Osteoblast (primary cell): ENCODE measurements around the gene NUDC. TPM values are rescaled to one million over a fixed set of nuclear protein-coding genes. Genes with fewer than 3 reads are reported as not detected.

ENCODE experiments used
- DNase-seq: peaks from one replicate; pipeline ENCODE4 v3.0.0; 2011; ENCODE audit warnings: low spot score, mixed read lengths; ENCODE audit not compliant: insufficient read length; ENCODE audit errors: missing footprints
- H2AFZ ChIP-seq: 2 replicates; pipeline ENCODE4 v1.6.0; 2011; ENCODE audit warnings: mild to moderate bottlenecking, low read length
- H3K27ac ChIP-seq: 2 replicates; pipeline ENCODE4 v1.5.1; 2011; ENCODE audit warnings: mild to moderate bottlenecking, low read depth, low read length, moderate library complexity
- H3K27me3 ChIP-seq: 2 replicates; pipeline ENCODE4 v1.6.0; 2012; ENCODE audit warnings: mild to moderate bottlenecking, control low read depth, inconsistent platforms, low read length, moderate library complexity; ENCODE audit not compliant: insufficient read depth
- H3K36me3 ChIP-seq: 2 replicates; pipeline ENCODE4 v1.5.1; 2011; ENCODE audit warnings: mild to moderate bottlenecking, low read length, control low read depth, moderate library complexity; ENCODE audit not compliant: insufficient read depth
- H3K4me1 ChIP-seq: 2 replicates; pipeline ENCODE4 v1.5.1; 2011; ENCODE audit warnings: mild to moderate bottlenecking, low read length, control low read depth, moderate library complexity; ENCODE audit not compliant: insufficient read depth
- H3K4me2 ChIP-seq: 2 replicates; pipeline ENCODE4 v1.6.0; 2011; ENCODE audit warnings: mild to moderate bottlenecking, low read length; ENCODE audit not compliant: insufficient read depth
- H3K4me3 ChIP-seq: fragments of 200-600 bp; sonication (generic); 3 replicates; pipeline ENCODE4 v1.5.1; 2012; ENCODE audit warnings: mild to moderate bottlenecking, low read length, inconsistent platforms; ENCODE audit not compliant: insufficient read depth
- H3K79me2 ChIP-seq: 2 replicates; pipeline ENCODE4 v1.6.0; 2012; ENCODE audit warnings: mild to moderate bottlenecking, low read length, control low read depth, inconsistent platforms; ENCODE audit not compliant: insufficient read depth
- H3K9me3 ChIP-seq: 2 replicates; pipeline ENCODE4 v1.5.1; 2011; ENCODE audit warnings: low read depth, low read length, control low read depth
- H4K20me1 ChIP-seq: 2 replicates; pipeline ENCODE4 v1.6.0; 2012; ENCODE audit warnings: mild to moderate bottlenecking, low read length, control low read depth; ENCODE audit not compliant: insufficient read depth
- total RNA-seq: library from RNA; depleted of rRNA; stranded (reverse); fragments of >200 nt; gene quantifications from 2 replicates; pipeline ENCODE4 v1.2.3, GENCODE V29; 2012
- TF ChIP-seq, protein P1 (sequence below): IDR thresholded peaks from 2 replicates; pipeline ENCODE4 v1.5.1; 2011; ENCODE audit warnings: mild to moderate bottlenecking, low read depth, low read length, moderate library complexity; ENCODE audit errors: extremely low read depth

The NUDC gene
- total RNA-seq, 1 donor = 15.9 TPM

DNA sequence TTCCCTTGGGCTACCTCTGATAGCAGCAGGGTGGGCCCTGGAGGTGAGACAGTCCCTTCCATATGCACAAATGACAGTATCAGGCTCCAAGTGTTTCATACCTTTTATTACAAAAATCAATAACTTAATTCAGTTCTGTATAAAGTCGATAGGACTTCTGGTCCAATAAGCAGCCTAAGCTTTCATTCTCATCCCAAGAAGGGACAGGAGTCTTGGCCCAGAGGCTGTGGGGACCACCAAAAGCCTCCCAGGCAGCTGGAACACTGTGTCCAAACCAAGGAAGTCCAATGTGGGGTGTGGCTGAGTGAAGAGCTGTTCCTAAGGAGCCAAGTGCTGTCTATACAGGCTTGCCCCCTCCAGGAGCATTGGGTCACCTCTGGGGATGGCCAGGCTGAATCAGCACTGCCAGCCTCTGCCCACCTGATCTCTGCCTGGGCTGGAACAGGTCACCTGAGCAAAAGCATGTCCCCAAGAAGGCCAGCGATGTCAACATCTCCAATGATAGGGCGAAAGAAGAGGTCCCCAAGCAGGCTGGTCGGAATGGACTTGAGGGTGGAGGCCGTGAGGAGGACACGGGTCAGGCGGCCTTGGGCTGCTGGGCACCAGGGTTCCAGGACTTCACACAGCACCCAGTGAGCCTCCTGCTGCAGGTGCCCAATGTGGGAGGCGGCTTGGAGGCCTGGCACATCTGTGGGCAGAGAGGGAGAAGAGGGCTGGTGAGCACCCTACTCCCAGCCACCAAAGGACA, 10.0 kb upstream of the NUDC start:
- Histone ChIP-seq H3K79me2 (no peaks in the 10 kb centered on the region), H4K20me1 (no peaks in the 10 kb centered on the region), H3K9me3 (no peaks in the 10 kb centered on the region), H2AFZ (no peak overlapping the region), H3K4me3 (no peak overlapping the region), H3K4me1 (peaks cover 8% of the 10 kb centered on the region), H3K36me3 (no peaks in the 10 kb centered on the region), H3K4me2 (no peak overlapping the region), H3K27ac (no peak overlapping the region), H3K27me3 (peaks cover 6% of the 10 kb centered on the region)
- TF ChIP-seq, protein P1, sequence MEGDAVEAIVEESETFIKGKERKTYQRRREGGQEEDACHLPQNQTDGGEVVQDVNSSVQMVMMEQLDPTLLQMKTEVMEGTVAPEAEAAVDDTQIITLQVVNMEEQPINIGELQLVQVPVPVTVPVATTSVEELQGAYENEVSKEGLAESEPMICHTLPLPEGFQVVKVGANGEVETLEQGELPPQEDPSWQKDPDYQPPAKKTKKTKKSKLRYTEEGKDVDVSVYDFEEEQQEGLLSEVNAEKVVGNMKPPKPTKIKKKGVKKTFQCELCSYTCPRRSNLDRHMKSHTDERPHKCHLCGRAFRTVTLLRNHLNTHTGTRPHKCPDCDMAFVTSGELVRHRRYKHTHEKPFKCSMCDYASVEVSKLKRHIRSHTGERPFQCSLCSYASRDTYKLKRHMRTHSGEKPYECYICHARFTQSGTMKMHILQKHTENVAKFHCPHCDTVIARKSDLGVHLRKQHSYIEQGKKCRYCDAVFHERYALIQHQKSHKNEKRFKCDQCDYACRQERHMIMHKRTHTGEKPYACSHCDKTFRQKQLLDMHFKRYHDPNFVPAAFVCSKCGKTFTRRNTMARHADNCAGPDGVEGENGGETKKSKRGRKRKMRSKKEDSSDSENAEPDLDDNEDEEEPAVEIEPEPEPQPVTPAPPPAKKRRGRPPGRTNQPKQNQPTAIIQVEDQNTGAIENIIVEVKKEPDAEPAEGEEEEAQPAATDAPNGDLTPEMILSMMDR = no peak
- DNase-seq = no peak

DNA sequence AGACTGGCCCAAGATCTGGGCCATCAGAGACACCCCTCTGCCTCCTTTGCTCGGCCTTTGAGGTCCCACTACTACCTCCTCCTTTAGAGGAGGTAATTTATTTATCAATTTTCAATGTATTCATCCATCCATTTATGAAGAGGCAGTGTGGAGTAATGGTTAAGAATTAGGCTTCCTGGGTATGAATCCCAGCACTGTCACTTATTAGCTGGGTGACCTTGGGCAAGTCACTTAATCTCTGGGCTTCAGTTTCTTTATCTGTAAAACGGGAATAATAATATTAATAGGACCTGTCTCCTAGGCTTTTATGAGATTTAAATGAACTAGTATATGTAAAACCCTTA, 9.4 kb upstream of the NUDC start:
- Histone ChIP-seq H3K9me3 (no peaks in the 10 kb centered on the region), H3K27me3 (peaks cover 6% of the 10 kb centered on the region), H3K4me1 (peaks cover 7% of the 10 kb centered on the region), H3K4me2 (no peak overlapping the region), H3K36me3 (no peaks in the 10 kb centered on the region), H4K20me1 (no peaks in the 10 kb centered on the region), H2AFZ (no peak overlapping the region), H3K4me3 (no peak overlapping the region), H3K27ac (no peak overlapping the region), H3K79me2 (no peaks in the 10 kb centered on the region)
- DNase-seq = no peak
- TF ChIP-seq, protein P1 = no peak

DNA sequence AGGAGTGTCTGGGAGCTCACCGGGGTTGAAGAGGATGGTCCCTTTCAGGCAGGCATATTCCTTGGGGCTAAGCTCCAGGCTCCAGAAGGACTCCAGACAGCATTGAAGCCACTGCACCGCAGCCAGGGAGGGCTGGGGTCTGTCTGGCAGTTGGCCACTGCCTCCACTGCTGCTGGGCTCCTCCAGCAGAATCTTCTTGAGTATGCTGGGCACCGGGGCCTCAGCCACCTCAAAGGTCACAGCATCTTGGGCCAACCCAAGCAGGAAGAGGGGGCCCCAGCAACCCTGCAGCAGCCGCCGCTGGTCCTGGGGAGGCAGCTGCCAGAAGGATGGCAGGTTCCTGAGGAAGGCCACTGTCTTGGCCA, 8.2 kb upstream of the NUDC start:
- Histone ChIP-seq H3K27ac (no peak overlapping the region), H3K4me2 (no peak overlapping the region), H3K4me1 (no peaks in the 10 kb centered on the region), H3K36me3 (no peaks in the 10 kb centered on the region), H3K27me3 (peaks cover 6% of the 10 kb centered on the region), H3K79me2 (no peaks in the 10 kb centered on the region), H3K4me3 (no peak overlapping the region), H4K20me1 (no peaks in the 10 kb centered on the region), H3K9me3 (no peaks in the 10 kb centered on the region), H2AFZ (no peak overlapping the region)
- TF ChIP-seq, protein P1 = no peak
- DNase-seq = no peak

DNA sequence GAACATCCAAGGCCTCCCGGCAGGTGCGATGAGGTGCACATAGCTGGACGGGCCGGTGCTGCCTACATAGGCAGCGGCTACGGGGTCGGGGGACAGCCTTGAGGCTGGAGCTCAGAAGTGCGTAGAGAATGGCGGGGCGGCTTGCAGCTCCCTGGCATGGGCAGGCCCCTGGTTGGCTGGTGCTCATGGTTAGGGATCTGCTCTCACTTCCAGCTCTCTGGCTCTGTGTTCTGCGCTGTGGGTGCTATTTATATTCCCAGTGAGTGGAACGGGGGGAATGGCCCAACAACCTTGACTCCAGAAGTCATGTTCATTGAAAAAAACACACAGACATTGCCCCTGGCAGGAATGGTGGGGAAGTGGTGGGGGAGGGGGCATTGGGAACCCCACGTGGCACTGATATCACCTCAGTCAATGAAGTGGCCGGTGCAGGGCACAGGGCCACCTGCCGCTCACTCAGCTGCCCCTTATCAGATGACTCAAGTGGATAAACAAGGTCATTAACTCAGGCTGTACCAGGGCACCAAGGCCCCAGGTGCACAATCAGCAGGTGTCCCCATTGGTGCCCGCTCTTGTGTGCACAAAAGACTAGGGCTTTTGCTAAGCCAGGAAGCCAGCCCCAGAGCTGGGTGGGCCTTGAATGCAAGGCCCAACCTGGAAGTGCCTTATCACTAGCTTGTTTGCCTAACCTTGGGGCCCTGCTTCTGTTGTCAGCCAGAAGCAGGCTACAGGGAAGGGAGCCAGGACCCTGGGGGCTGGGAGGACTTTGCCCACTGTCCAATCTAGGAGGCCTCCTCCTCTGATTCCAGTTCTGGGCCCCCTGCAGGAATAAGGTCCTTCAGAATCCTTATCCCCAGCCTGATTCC, 7.6 kb upstream of the NUDC start, which contains the start of gene NR0B2:
NR0B2 (minus strand) TSS at position 222 of the 866 bp plus-strand sequence; CDS start at position 187, 35 bp downstream.
- H3K9me3 ChIP-seq = no peaks in the 10 kb centered on the region
- H3K4me3 ChIP-seq = no peak within 1 kb of the TSS
- DNase-seq = no peak
- no peaks in the 10 kb centered on the region for H3K36me3 ChIP-seq
- no peaks in the 10 kb centered on the region for H4K20me1 ChIP-seq
- TF ChIP-seq, protein P1 = no peak
- H2AFZ ChIP-seq = no peak within 1 kb of the TSS
- H3K4me2 ChIP-seq = no peak within 1 kb of the TSS
- no peaks in the 10 kb centered on the region for H3K4me1 ChIP-seq
- no peak within 1 kb of the TSS for H3K27ac ChIP-seq
- peaks cover 6% of the 10 kb centered on the region for H3K27me3 ChIP-seq
- H3K79me2 ChIP-seq = no peaks in the 10 kb centered on the region
